ENCODE results near the gene DAG1.

DAG1 gene

GRCh38 chr3:49428752-49429080 lies 41.4 kb upstream of the DAG1 start:
- Histone ChIP-seq H3K27me3 (no peaks in the 10 kb centered on the region), H3K36me3 (no peaks in the 10 kb centered on the region), H3K4me3 (ENCODE audit: low read depth in 1 of 2, low read length in 1 of 2) (peak overlapping the region; percentile 80 to 89), H3K4me1 (ENCODE audit: control insufficient read depth in 1 of 2, insufficient read depth in 1 of 2, low read depth in 1 of 2, low read length in 1 of 2) (peaks cover 5 to 17% of the 10 kb centered on the region in 2 experiments), H3K9me3 (no peaks in the 10 kb centered on the region), H3K27ac (peak overlapping the region; percentile 88)
- no peak for TF ChIP-seq CTCF (IDR thresholded peaks at IDR 0.05)

- no peak for TF ChIP-seq CTCF (IDR thresholded peaks at IDR 0.05)
Measured at GRCh38 chr3:49434731-49435130, 35.3 kb upstream of the DAG1 start.

GRCh38 chr3:49445391-49445790 lies 24.7 kb upstream of the DAG1 start:
- H3K27ac ChIP-seq = peak overlapping the region; percentile 84
- no peak for TF ChIP-seq CTCF (IDR thresholded peaks at IDR 0.05)
- H3K4me3 ChIP-seq (ENCODE audit: low read depth in 1 of 2, low read length in 1 of 2) = peak overlapping the region in 1 of 2 experiments; percentile 40
- H3K9me3 ChIP-seq = no peaks in the 10 kb centered on the region
- no peaks in the 10 kb centered on the region for H3K36me3 ChIP-seq
- H3K4me1 ChIP-seq (ENCODE audit: control insufficient read depth in 1 of 2, insufficient read depth in 1 of 2, low read depth in 1 of 2, low read length in 1 of 2) = peaks cover 40 to 48% of the 10 kb centered on the region in 2 experiments
- H3K27me3 ChIP-seq = no peaks in the 10 kb centered on the region

More at GRCh38 chr3:49434731-49435130, 35.3 kb upstream of the DAG1 start:
- no peaks in the 10 kb centered on the region for H3K27me3 ChIP-seq
- no peak overlapping the region for H3K4me3 ChIP-seq (ENCODE audit: low read depth in 1 of 2, low read length in 1 of 2)
- H3K27ac ChIP-seq = no peak overlapping the region
- no peaks in the 10 kb centered on the region for H3K36me3 ChIP-seq
- peaks cover 0 to under 1% of the 10 kb centered on the region in 2 experiments for H3K4me1 ChIP-seq (ENCODE audit: control insufficient read depth in 1 of 2, insufficient read depth in 1 of 2, low read depth in 1 of 2, low read length in 1 of 2)
- no peaks in the 10 kb centered on the region for H3K9me3 ChIP-seq

GRCh38 chr3:49453621-49454020 lies 16.4 kb upstream of the DAG1 start:
- no peak for TF ChIP-seq CTCF (IDR thresholded peaks at IDR 0.05)
- Histone ChIP-seq H3K36me3 (no peaks in the 10 kb centered on the region), H3K4me1 (ENCODE audit: control insufficient read depth in 1 of 2, insufficient read depth in 1 of 2, low read depth in 1 of 2, low read length in 1 of 2) (peaks cover 6% of the 10 kb centered on the region in 2 experiments), H3K4me3 (ENCODE audit: low read depth in 1 of 2, low read length in 1 of 2) (no peak overlapping the region), H3K9me3 (no peaks in the 10 kb centered on the region), H3K27me3 (no peaks in the 10 kb centered on the region), H3K27ac (no peak overlapping the region)

DNA sequence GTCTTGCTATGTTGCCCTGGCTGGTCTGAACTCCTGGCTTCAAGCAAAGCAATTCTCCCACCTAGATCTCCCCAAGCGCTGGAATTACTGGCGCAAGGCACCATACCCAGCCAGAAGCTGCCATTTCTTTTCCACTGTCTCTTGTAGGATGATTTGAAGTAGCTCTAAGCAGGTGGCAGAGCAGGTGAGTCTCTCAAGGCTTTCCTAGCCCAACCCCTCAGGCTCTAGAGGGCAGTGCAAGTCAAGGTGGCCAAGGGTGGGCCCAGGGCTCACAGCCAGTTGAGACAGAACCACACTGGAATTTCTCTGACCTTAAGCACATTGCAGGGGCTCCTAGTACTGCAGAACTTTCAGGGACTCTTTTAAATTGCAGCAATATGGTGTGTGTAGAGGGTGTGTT lies 15.6 kb upstream of the DAG1 start:
- Histone ChIP-seq H3K27me3 (no peaks in the 10 kb centered on the region), H3K9me3 (no peaks in the 10 kb centered on the region), H3K27ac (no peak overlapping the region), H3K4me1 (ENCODE audit: control insufficient read depth in 1 of 2, insufficient read depth in 1 of 2, low read depth in 1 of 2, low read length in 1 of 2) (no peaks in the 10 kb centered on the region), H3K36me3 (no peaks in the 10 kb centered on the region), H3K4me3 (ENCODE audit: low read depth in 1 of 2, low read length in 1 of 2) (no peak overlapping the region)
- no peak for TF ChIP-seq CTCF (IDR thresholded peaks at IDR 0.05)

Measured in neutrophil (primary cell).